IPS DF 4.7 (cell line): ENCODE data around the gene RHOC.
"Not testable (repeated sequence)": the region's sequence is repeated elsewhere in the genome, so short reads cannot be mapped to it uniquely, and the experiment has no call there.

Source experiments
- DNase-seq: peaks from one replicate; pipeline ENCODE4 v3.0.0-alpha.2; 2013; ENCODE audit warnings: low spot score; ENCODE audit errors: extremely low read depth

Gene RHOC

GRCh38 chr1:112706505-112707220 is at the start of gene RHOC:
TSS of gene RHOC (minus strand) at chr1:112707127. CDS start at chr1:112703799, 3,328 bp downstream.
- DNase-seq = no peak

- DNase-seq = no peak
These were observed 47.2 kb upstream of the RHOC start for GRCh38 chr1:112754116-112754628.

- DNase-seq = no peak
These were observed 41.5 kb upstream of the RHOC start for GRCh38 chr1:112748396-112748795.

GRCh38 chr1:112744009-112744578 is 37.2 kb upstream of the RHOC start:
- DNase-seq = no peak

GRCh38 chr1:112743174-112744008 is 36.5 kb upstream of the RHOC start:
- DNase-seq = no peak

GRCh38 chr1:112737573-112737972 is 30.6 kb upstream of the RHOC start:
- DNase-seq = no peak

GRCh38 chr1:112735752-112736151 is 28.8 kb upstream of the RHOC start:
- no peak for DNase-seq

GRCh38 chr1:112731451-112731850 is 24.5 kb upstream of the RHOC start:
- no peak for DNase-seq

GRCh38 chr1:112729909-112730308 is 23.0 kb upstream of the RHOC start:
- no peak for DNase-seq

GRCh38 chr1:112729011-112729410 is 22.1 kb upstream of the RHOC start:
- not testable (repeated sequence) for DNase-seq

GRCh38 chr1:112728306-112728971 is 21.5 kb upstream of the RHOC start:
- DNase-seq = not testable (repeated sequence)

GRCh38 chr1:112727716-112728115 is 20.8 kb upstream of the RHOC start:
- no peak for DNase-seq

- not testable (repeated sequence) for DNase-seq
These were observed 17.3 kb upstream of the RHOC start for GRCh38 chr1:112724240-112724639.

GRCh38 chr1:112723511-112723839 is 16.5 kb upstream of the RHOC start:
- no peak for DNase-seq

GRCh38 chr1:112722601-112723510 is 15.9 kb upstream of the RHOC start:
- DNase-seq = no peak

GRCh38 chr1:112721966-112722524 is 15.1 kb upstream of the RHOC start:
- DNase-seq = no peak

GRCh38 chr1:112721294-112721693 is 14.4 kb upstream of the RHOC start:
- DNase-seq = not testable (repeated sequence)

- no peak for DNase-seq
These were observed 13.9 kb upstream of the RHOC start for GRCh38 chr1:112720800-112721199.

- no peak for DNase-seq
These were observed 12.8 kb upstream of the RHOC start for GRCh38 chr1:112719706-112720105.

GRCh38 chr1:112718691-112719418 is 11.9 kb upstream of the RHOC start:
- no peak for DNase-seq
